ENCODE results near the gene CRKL.
"Not testable (repeated sequence)": the region's sequence is repeated elsewhere in the genome, so short reads cannot be mapped to it uniquely, and the experiment has no call there.

CRKL gene

GRCh38 chr22:20916916-20917810 is at the start of gene CRKL:
CRKL (plus strand) TSS chr22:20917407; CDS start chr22:20917935, 528 bp downstream.
- DNase-seq: peak; percentile 93

- DNase-seq: no peak
These were observed 48.9 kb upstream of the CRKL start for GRCh38 chr22:20868025-20868962.

- no peak for DNase-seq
These were observed 48.0 kb upstream of the CRKL start for GRCh38 chr22:20869234-20869633.

GRCh38 chr22:20873214-20873613 is 44.0 kb upstream of the CRKL start:
- no peak for DNase-seq

- no peak for DNase-seq
These were observed 41.9 kb upstream of the CRKL start for GRCh38 chr22:20875296-20875695.

GRCh38 chr22:20877715-20878114 is 39.5 kb upstream of the CRKL start:
- no peak for DNase-seq

GRCh38 chr22:20881231-20881630 is 36.0 kb upstream of the CRKL start:
- no peak for DNase-seq

- no peak for DNase-seq
These were observed 35.1 kb upstream of the CRKL start for GRCh38 chr22:20881869-20882815.

GRCh38 chr22:20882855-20883254 is 34.4 kb upstream of the CRKL start:
- DNase-seq: no peak

- no peak for DNase-seq
These were observed 32.8 kb upstream of the CRKL start for GRCh38 chr22:20884454-20884853.

- DNase-seq: no peak
These were observed 32.1 kb upstream of the CRKL start for GRCh38 chr22:20885017-20885556.

GRCh38 chr22:20885557-20886323 is 31.5 kb upstream of the CRKL start:
- peak; percentile 5 for DNase-seq

GRCh38 chr22:20887375-20887774 is 29.8 kb upstream of the CRKL start:
- no peak for DNase-seq

- DNase-seq: no peak
These were observed 28.0 kb upstream of the CRKL start for GRCh38 chr22:20889025-20889704.

GRCh38 chr22:20889904-20890540 is 27.2 kb upstream of the CRKL start:
- DNase-seq: no peak

GRCh38 chr22:20890975-20891374 is 26.2 kb upstream of the CRKL start:
- DNase-seq: no peak

GRCh38 chr22:20897737-20898136 is 19.5 kb upstream of the CRKL start:
- not testable (repeated sequence) for DNase-seq

- no peak for DNase-seq
These were observed 17.3 kb upstream of the CRKL start for GRCh38 chr22:20899827-20900423.
